ENCODE measurements around the gene METTL18. TPM values are rescaled to one million over a fixed set of nuclear protein-coding genes. Genes with fewer than 3 reads are reported as not detected.
"Not testable (repeated sequence)": the region's sequence is repeated elsewhere in the genome, so short reads cannot be mapped to it uniquely, and the experiment has no call there.

The METTL18 gene
- total and polyA plus RNA-seq, 2 of the 13 experiments (the other 11 are each of a cell fraction or from before 2014, with no cell fraction given): 2.7 to 6.7 TPM

DNA sequence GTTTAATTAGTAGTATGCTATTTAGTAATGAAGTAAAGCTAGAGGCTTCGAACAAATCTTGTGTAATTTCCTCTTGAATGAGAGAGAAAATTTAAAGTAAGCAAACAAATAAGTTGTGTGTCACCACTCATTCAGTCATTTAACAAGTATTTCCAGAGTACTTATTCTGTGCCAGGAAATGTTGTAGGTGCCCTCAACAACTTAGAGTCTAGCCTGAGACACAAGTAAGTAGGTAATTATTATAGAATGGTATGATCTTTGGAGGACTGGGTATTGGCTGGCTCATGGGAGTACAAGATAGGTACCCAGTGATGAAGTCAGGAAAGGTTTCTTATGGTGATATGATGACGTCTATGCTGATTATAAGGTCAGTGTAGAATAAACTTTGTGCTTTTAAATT, 17.4 kb upstream of the METTL18 start:
- DNase-seq (ENCODE audit: low spot score): no peak
- no peak for FAIRE-seq
- no TSS peak for BruUV-seq (replicated peaks)
- H3K27me3 ChIP-seq (ENCODE audit: control insufficient read depth in 1 of 2, insufficient read depth in 2 of 2, low read length in 2 of 2): no peaks in the 10 kb centered on the region
- H3K4me2 ChIP-seq (ENCODE audit: low read depth, low read length): no peak overlapping the region
- peaks cover 0 to 4% of the 10 kb centered on the region in 2 experiments; a peak in 3 of 5 replicates for H3K36me3 ChIP-seq (replicated peaks in 1 of 2; ENCODE audit: control insufficient read depth in 1 of 2, insufficient read depth in 2 of 2, low read length in 2 of 2)
- H3K4me1 ChIP-seq (ENCODE audit: insufficient read depth, low read length): no peaks in the 10 kb centered on the region
- no peak overlapping the region for H3K9ac ChIP-seq (ENCODE audit: insufficient read depth, low read depth, low read length)
- intact Hi-C loops (cut with micrococcal nuclease; ENCODE audit: unreplicated experiment) (no loop called here), in situ Hi-C loops (cut with HindIII; ENCODE audit: extremely low pct_ligation_motif_present, low pct_unique_long_range_greater_than_20kb) (no loop called here)
- ATAC-seq: no peak
- ChIA-PET POLR2A (no interaction called here), CTCF (ENCODE audit: low intra/inter-chr PET ratio, low total read pairs) (no interaction called here)
- WGBS (ENCODE audit: low lambda C conversion rate): 95% methylated on average over 2 of the region's 2 CpGs
- TF ChIP-seq MBD4 (IDR thresholded peaks at IDR 0.05; ENCODE audit: borderline replicate concordance, low read length) (no peak), ZC3H13 (CRISPR knock-in tag; IDR thresholded peaks at IDR 0.05) (no peak), KLF15 (CRISPR knock-in tag; IDR thresholded peaks at IDR 0.05; ENCODE audit: borderline replicate concordance) (no peak), ATAD3A (CRISPR knock-in tag; IDR thresholded peaks at IDR 0.05) (no peak), WIZ (CRISPR knock-in tag; IDR thresholded peaks at IDR 0.05) (no peak)
- H3K4me3 ChIP-seq (replicated peaks in 1 of 3; ENCODE audit: insufficient read depth in 1 of 3, low read depth in 2 of 3, low read length in 3 of 3): no peak overlapping the region
- H2AFZ ChIP-seq (ENCODE audit: low read length): no peak overlapping the region
- no peaks in the 10 kb centered on the region for H4K20me1 ChIP-seq (ENCODE audit: insufficient read depth, low read length)
- no peak overlapping the region for H3K27ac ChIP-seq (ENCODE audit: extremely low read length, insufficient read depth, low read length)
- no peaks in the 10 kb centered on the region for H3K79me2 ChIP-seq (ENCODE audit: insufficient read depth, low read length)
- H3K9me3 ChIP-seq (ENCODE audit: low read length): no peaks in the 10 kb centered on the region

DNA sequence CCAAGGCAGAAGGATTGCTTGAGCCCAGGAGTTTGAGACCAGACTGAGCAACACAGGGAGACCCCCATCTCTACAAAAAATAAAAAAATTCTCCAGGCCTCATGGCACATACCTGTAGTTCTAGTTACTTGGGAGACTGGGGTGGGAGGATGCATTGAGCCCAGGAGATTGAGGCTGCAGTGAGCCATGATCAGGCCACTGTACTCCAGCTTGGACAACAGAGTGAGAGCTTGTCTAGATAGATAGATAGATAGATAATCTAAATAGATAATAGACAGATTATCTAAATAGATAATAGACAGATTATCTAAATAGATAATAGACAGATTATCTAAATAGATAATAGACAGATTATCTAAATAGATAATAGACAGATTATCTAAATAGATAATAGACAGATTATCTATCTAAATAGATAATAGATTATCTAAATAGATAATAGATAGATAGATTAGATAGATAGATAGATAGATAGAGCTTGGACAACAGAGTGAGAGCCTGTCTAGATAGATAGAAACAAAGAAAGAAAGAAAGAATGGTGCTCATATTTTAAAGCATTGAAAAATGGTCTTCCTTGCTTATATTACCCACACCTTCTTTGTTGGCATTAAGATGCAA, 16.8 kb upstream of the METTL18 start:
- ATAC-seq; H3K4me1 ChIP-seq (ENCODE audit: insufficient read depth, low read length); in situ Hi-C loops (cut with HindIII; ENCODE audit: extremely low pct_ligation_motif_present, low pct_unique_long_range_greater_than_20kb); H3K9me3 ChIP-seq (ENCODE audit: low read length); H3K27ac ChIP-seq (ENCODE audit: extremely low read length, insufficient read depth, low read length); H4K20me1 ChIP-seq (ENCODE audit: insufficient read depth, low read length); H3K4me2 ChIP-seq (ENCODE audit: low read depth, low read length); intact Hi-C loops (cut with micrococcal nuclease; ENCODE audit: unreplicated experiment); DNase-seq (ENCODE audit: low spot score); H3K79me2 ChIP-seq (ENCODE audit: insufficient read depth, low read length); H3K9ac ChIP-seq (ENCODE audit: insufficient read depth, low read depth, low read length); CTCF ChIA-PET (ENCODE audit: low intra/inter-chr PET ratio, low total read pairs); FAIRE-seq; H3K4me3 ChIP-seq (replicated peaks in 1 of 3; ENCODE audit: insufficient read depth in 1 of 3, low read depth in 2 of 3, low read length in 3 of 3); BruUV-seq (replicated peaks); H2AFZ ChIP-seq (ENCODE audit: low read length); H3K27me3 ChIP-seq (ENCODE audit: control insufficient read depth in 1 of 2, insufficient read depth in 2 of 2, low read length in 2 of 2); POLR2A ChIA-PET: not testable (repeated sequence)
- H3K36me3 ChIP-seq (replicated peaks in 1 of 2; ENCODE audit: control insufficient read depth in 1 of 2, insufficient read depth in 2 of 2, low read length in 2 of 2): peaks cover 0 to 10% of the 10 kb centered on the region in 2 experiments; a peak in 3 of 5 replicates
